H1 (cell line): ENCODE data around the gene ZBTB22. TPM values are rescaled to one million over a fixed set of nuclear protein-coding genes. Genes with fewer than 3 reads are reported as not detected.
A peak's percentile ranks its signal among the peaks of the same experiment; 100 is the strongest.

Experiments
- CTCF ChIA-PET: fragments of 300-600 bp; sonication (Branson Sonifier 250); formaldehyde crosslinking; loops from one replicate; lab custom pipeline; 2021; ENCODE audit not compliant: partially characterized antibody; lab: Charles Lee
- POLR2A ChIA-PET: fragments of 300-600 bp; sonication (Branson Sonifier 250); formaldehyde crosslinking; loops from one replicate; lab custom pipeline; 2021; ENCODE audit warnings: inconsistent platforms; ENCODE audit not compliant: partially characterized antibody; lab: Charles Lee
- DNase-seq, 2 experiments: peaks; one replicate each; pipeline versions ENCODE4 v3.0.0 to v3.0.0-alpha.2; 2010 to 2022; ENCODE audit warnings: low spot score in 2 of 2, low read depth in 1 of 2, mixed read lengths in 1 of 2
- FAIRE-seq: peaks from 2 replicates; lab custom pipeline; 2011; peaks lifted over from hg19 to GRCh38; lab: Jason Lieb, UNC
- H2AFZ ChIP-seq: 2 replicates; pipeline ENCODE4 v1.8.1; 2012; ENCODE audit warnings: low read length, inconsistent platforms
- H2AK5ac ChIP-seq: 2 replicates; pipeline ENCODE4 v1.6.1; 2013; ENCODE audit warnings: low read depth, low read length
- H2BK120ac ChIP-seq: replicated peaks from 2 replicates; pipeline ENCODE3; 2013; ENCODE audit warnings: low read depth, low read length, inconsistent platforms
- H2BK12ac ChIP-seq: 2 replicates; pipeline ENCODE4 v1.6.1; 2013; ENCODE audit warnings: low read depth, low read length
- H2BK15ac ChIP-seq: 2 replicates; pipeline ENCODE4 v1.6.1; 2013; ENCODE audit warnings: low read length
- H2BK20ac ChIP-seq: 2 replicates; pipeline ENCODE4 v1.6.1; 2013; ENCODE audit warnings: low read length
- H2BK5ac ChIP-seq: 2 replicates; pipeline ENCODE4 v1.6.1; 2013; ENCODE audit warnings: low read depth, low read length
- H3K14ac ChIP-seq: 2 replicates; pipeline ENCODE4 v1.6.1; 2013; ENCODE audit warnings: inconsistent platforms; ENCODE audit not compliant: insufficient read length
- H3K18ac ChIP-seq: 2 replicates; pipeline ENCODE4 v1.6.1; 2013; ENCODE audit warnings: low read length; ENCODE audit errors: extremely low read depth
- H3K23ac ChIP-seq: 2 replicates; pipeline ENCODE4 v1.6.1; 2013; ENCODE audit warnings: inconsistent platforms; ENCODE audit not compliant: insufficient read length
- H3K23me2 ChIP-seq: 2 replicates; pipeline ENCODE4 v1.6.1; 2013; ENCODE audit warnings: low read depth, low read length
- H3K27ac ChIP-seq: 2 replicates; pipeline ENCODE4 v1.6.1; 2011; ENCODE audit warnings: low read depth, low read length, inconsistent platforms
- H3K27me3 ChIP-seq, 4 experiments: replicated peaks in 1 of 4; 1 replicate in 1 of 4; 2 replicates in 3 of 4; pipeline versions ENCODE4 v1.6.1 to v1.8.1; 2011 to 2013; ENCODE audit warnings: low read length in 3 of 4, mild to moderate bottlenecking in 3 of 4, inconsistent platforms in 2 of 4, mixed read lengths in 2 of 4, moderate library complexity in 1 of 4; ENCODE audit not compliant: control insufficient read depth in 3 of 4, insufficient read depth in 3 of 4; ENCODE audit errors: extremely low read depth in 1 of 4
- H3K36me3 ChIP-seq, 4 experiments: 2 replicates each; pipeline versions ENCODE4 v1.6.1 to v1.8.1; 2011 to 2013; ENCODE audit warnings: mild to moderate bottlenecking in 4 of 4, low read length in 3 of 4, moderate library complexity in 2 of 4, control low read depth in 1 of 4, inconsistent platforms in 1 of 4; ENCODE audit not compliant: insufficient read depth in 4 of 4, control insufficient read depth in 2 of 4
- H3K4ac ChIP-seq: replicated peaks from 2 replicates; pipeline ENCODE3; 2013; ENCODE audit warnings: low read length, low read depth, mixed read lengths, inconsistent platforms; ENCODE audit not compliant: insufficient read length
- H3K4me1 ChIP-seq, 4 experiments: replicated peaks in 1 of 4; 1 replicate in 1 of 4; 2 replicates in 3 of 4; pipeline versions ENCODE4 v1.6.1 to v1.8.1; 2011 to 2013; ENCODE audit warnings: low read length in 3 of 4, inconsistent platforms in 2 of 4, mixed read lengths in 1 of 4; ENCODE audit not compliant: insufficient read depth in 4 of 4, control insufficient read depth in 3 of 4
- H3K4me2 ChIP-seq, 2 experiments: 2 replicates each; pipeline versions ENCODE4 v1.6.1 to v1.8.1; 2011 to 2013; ENCODE audit warnings: low read depth in 2 of 2, low read length in 2 of 2, control low read depth in 1 of 2, inconsistent platforms in 1 of 2, mild to moderate bottlenecking in 1 of 2; ENCODE audit not compliant: insufficient read depth in 1 of 2
- H3K4me3 ChIP-seq, 4 experiments: fragments of 200-600, 300-600 bp in 1 of 4; sonication (generic), shearing (Covaris generic), sonication (Bioruptor Twin) in 1 of 4; 2 replicates each; pipeline versions ENCODE4 v1.5.1 to v1.8.1; 2011 to 2016; ENCODE audit warnings: low read length in 4 of 4, low read depth in 3 of 4, control low read depth in 2 of 4, inconsistent platforms in 2 of 4, mild to moderate bottlenecking in 2 of 4, mixed read lengths in 1 of 4, moderate library complexity in 1 of 4; ENCODE audit not compliant: insufficient read depth in 2 of 4; ENCODE audit errors: extremely low read depth in 1 of 4
- H3K56ac ChIP-seq: replicated peaks from 2 replicates; pipeline ENCODE3; 2013; ENCODE audit warnings: low read depth, mild to moderate bottlenecking, mixed read lengths, low read length, inconsistent platforms; ENCODE audit not compliant: insufficient read length
- H3K79me1 ChIP-seq: 2 replicates; pipeline ENCODE4 v1.6.1; 2013; ENCODE audit warnings: low read depth, low read length, control low read depth
- H3K79me2 ChIP-seq, 2 experiments: 2 replicates each; pipeline versions ENCODE4 v1.6.1 to v1.8.1; 2012 to 2013; ENCODE audit warnings: low read length in 2 of 2, mild to moderate bottlenecking in 2 of 2, inconsistent platforms in 1 of 2; ENCODE audit not compliant: insufficient read depth in 2 of 2, control insufficient read depth in 1 of 2
- H3K9ac ChIP-seq, 4 experiments: replicated peaks in 1 of 4; 1 replicate in 1 of 4; 2 replicates in 3 of 4; pipeline versions ENCODE4 v1.6.1 to v1.8.1; 2011 to 2013; ENCODE audit warnings: low read depth in 3 of 4, low read length in 3 of 4, control low read depth in 2 of 4, mild to moderate bottlenecking in 2 of 4, moderate library complexity in 2 of 4, inconsistent platforms in 1 of 4; ENCODE audit errors: extremely low read depth in 1 of 4
- H3K9me3 ChIP-seq, 2 experiments: 2 replicates each; pipeline versions ENCODE4 v1.6.1 to v1.8.1; 2012 to 2013; ENCODE audit warnings: mild to moderate bottlenecking in 2 of 2, moderate library complexity in 2 of 2, control low read depth in 1 of 2, inconsistent platforms in 1 of 2, low read depth in 1 of 2, low read length in 1 of 2, mixed read lengths in 1 of 2; ENCODE audit not compliant: insufficient read depth in 2 of 2
- H4K20me1 ChIP-seq, 2 experiments: replicated peaks in 1 of 2; 2 replicates each; pipeline versions ENCODE3 to v1.8.1; 2011 to 2013; ENCODE audit warnings: inconsistent platforms in 2 of 2, low read length in 2 of 2, mild to moderate bottlenecking in 1 of 2; ENCODE audit not compliant: insufficient read depth in 2 of 2, control insufficient read depth in 1 of 2
- H4K5ac ChIP-seq: 2 replicates; pipeline ENCODE4 v1.6.1; 2013; ENCODE audit warnings: low read length, low read depth, mixed read lengths, inconsistent platforms; ENCODE audit not compliant: insufficient read length
- H4K8ac ChIP-seq: 2 replicates; pipeline ENCODE4 v1.8.0; 2013; ENCODE audit warnings: mild to moderate bottlenecking, moderate library complexity, low read length, inconsistent platforms; ENCODE audit not compliant: insufficient read depth; ENCODE audit errors: extremely low read depth
- H4K91ac ChIP-seq: replicated peaks from 2 replicates; pipeline ENCODE3; 2013; ENCODE audit warnings: low read length, mixed read lengths, inconsistent platforms; ENCODE audit not compliant: insufficient read length
- PHF8 ChIP-seq: fragments of 200-600 bp; sonication (generic); conservative IDR thresholded peaks from 2 replicates; pipeline ENCODE4 v1.7.1; 2012; ENCODE audit warnings: low read depth, mild to moderate bottlenecking, inconsistent platforms, low read length, moderate library complexity
- YY1 ChIP-seq: IDR thresholded peaks from 2 replicates; pipeline ENCODE4 v1.6.1; 2011; ENCODE audit warnings: low read depth, mild to moderate bottlenecking, low read length
- WGBS, 2 experiments: shearing (Covaris generic) in 1 of 2; methylation state at CpG; one replicate each; pipeline versions ENCODE4 v1.1.6 to v1.1.7; 2013 to 2015; ENCODE audit warnings: low lambda C conversion rate in 2 of 2, mixed read lengths in 2 of 2, inconsistent platforms in 1 of 2, low coverage in 1 of 2, missing lambda C conversion rate in 1 of 2; ENCODE audit not compliant: insufficient replicate concordance in 2 of 2, insufficient coverage in 1 of 2, insufficient read length in 1 of 2; ENCODE audit errors: extremely low coverage in 1 of 2, missing lambda C conversion rate in 1 of 2; 5-methylcytosine and 5-hydroxymethylcytosine counted together
- polyA plus RNA-seq, 7 experiments: library from polyadenylated mRNA; depleted of rRNA in 3 of 7; stranded (reverse) in 5 of 7; unstranded in 2 of 7; fragments of >200 nt in 5 of 7; fragments of 200-250 nt in 2 of 7; gene quantifications; 1 replicate in 5 of 7; 2 replicates in 1 of 7; 4 replicates in 1 of 7; pipeline versions ENCODE4 v1.2.1 to v1.2.3, GENCODE V29; 2011 to 2013; ENCODE audit warnings: missing spikeins in 2 of 7, mixed read lengths in 2 of 7
- total RNA-seq: library from RNA; stranded (reverse); fragmentation: NEBNext Ultra II Directional; extraction: Animal tissue kit (Norgen Biotek cat#: 25700); gene quantifications from 2 replicates; pipeline ENCODE4 v1.2.1, GENCODE V29; 2021

ZBTB22 gene
- total and polyA plus RNA-seq, 2 of the 8 experiments (the other 6 are each of a cell fraction or from before 2014, with no cell fraction given), result 7.4 to 9.9 TPM

DNA sequence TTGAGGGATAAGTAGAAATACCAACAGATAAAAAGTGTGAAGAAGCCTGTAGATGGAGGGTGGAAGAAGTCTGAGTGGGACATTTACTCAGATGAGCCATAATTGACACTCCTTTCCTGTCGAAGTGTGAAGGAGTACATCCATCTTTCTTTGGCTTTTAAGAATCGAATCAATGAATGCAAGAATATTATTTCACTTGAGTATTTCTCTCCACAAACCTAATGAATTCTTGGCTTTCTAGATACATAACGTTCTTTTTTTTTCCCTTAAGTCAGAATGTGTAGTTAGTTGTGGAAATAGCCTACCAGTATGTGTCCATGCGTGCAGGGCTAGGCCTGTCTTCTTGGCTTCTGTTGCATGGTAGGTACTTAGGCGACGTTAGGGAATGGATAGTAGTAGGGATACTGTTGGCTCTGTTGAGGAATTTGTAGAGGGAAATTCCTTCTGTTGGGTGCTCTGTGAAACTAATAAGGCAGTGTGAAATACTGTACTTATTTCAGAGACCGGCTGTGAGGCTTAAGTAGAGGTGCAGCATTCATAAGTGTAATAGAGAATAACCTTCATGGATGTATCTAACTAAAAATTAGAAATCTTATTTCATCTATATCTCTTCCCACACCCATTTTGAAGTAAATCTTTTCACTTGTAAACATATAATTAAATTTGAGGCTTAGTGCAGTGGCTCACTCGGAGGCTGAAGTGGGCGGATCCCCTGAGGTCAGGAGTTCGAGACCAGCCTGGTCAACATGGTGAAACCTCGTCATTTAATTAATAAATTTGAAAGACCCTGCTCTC lies 44.2 kb downstream of the ZBTB22 start:
- WGBS, 2 experiments, result 72% methylated on average over 11 of the region's 11 CpGs; no CpG with 5 or more reads in 1 of the 2 experiments
- no peak overlapping the region for H4K5ac ChIP-seq
- no peak overlapping the region for H2AFZ ChIP-seq
- H2BK5ac ChIP-seq, result 0 out of 2 replicates have a peak overlapping the region, but pooled peaks have one; percentile 50
- H3K9me3 ChIP-seq, result no peaks in the 10 kb centered on the region
- H3K18ac ChIP-seq, result no peak overlapping the region
- H3K27me3 ChIP-seq, result no peaks in the 10 kb centered on the region
- H2BK12ac ChIP-seq, result no peak overlapping the region
- H3K14ac ChIP-seq, result no peak overlapping the region
- ChIA-PET POLR2A (interaction anchor here (0.5 to 12.0 kb wide), 16 partner anchors 8 to 157 kb away, joined by 3 to 337 read pairs (median 16); partner anchors contain the start of genes CUTA, HSD17B8, PFDN6 and RGL2), CTCF (interaction anchor here (0.6 kb wide), 1 partner anchor 1702 kb away, joined by 3 read pairs; no protein-coding TSS in a partner anchor)
- H3K27ac ChIP-seq, result peak overlapping the region; percentile 85; the same call in 1 of the 2 replicates
- no peak overlapping the region for H4K8ac ChIP-seq
- H2AK5ac ChIP-seq, result no peak overlapping the region
- peak overlapping the region; percentile 86 to 96 for H3K4me2 ChIP-seq
- peak overlapping the region; percentile 92 to 99 (median 92) for H3K9ac ChIP-seq
- peaks cover 26 to 43% of the 10 kb centered on the region in 2 experiments for H3K79me2 ChIP-seq
- no peak overlapping the region for H2BK20ac ChIP-seq
- no peak overlapping the region for H3K56ac ChIP-seq
- no peak overlapping the region for H3K23ac ChIP-seq
- no peak overlapping the region for H2BK15ac ChIP-seq
- H3K4ac ChIP-seq, result no peak overlapping the region
- no peak for DNase-seq
- peaks cover 16 to 46% (median 36%) of the 10 kb centered on the region in 4 experiments; a peak in 7 of 8 replicates for H3K36me3 ChIP-seq
- H3K4me3 ChIP-seq, result peak overlapping the region; percentile 81 to 100 (median 100)
- peaks cover 22% of the 10 kb centered on the region for H3K23me2 ChIP-seq
- peaks cover 6% of the 10 kb centered on the region; the same call in 1 of the 2 replicates for H3K79me1 ChIP-seq
- H2BK120ac ChIP-seq, result no peak overlapping the region
- H4K20me1 ChIP-seq, result peaks cover 9 to 16% of the 10 kb centered on the region in 2 experiments
- FAIRE-seq, result no peak
- peaks cover 0 to 30% (median 11%) of the 10 kb centered on the region in 4 experiments for H3K4me1 ChIP-seq
- no peak overlapping the region for H4K91ac ChIP-seq
- TF ChIP-seq YY1 (no peak), PHF8 (no peak)
